SK-N-SH treated with all-trans-retinoic acid at 6 μM for 48 hours (cell line): Measurements from ENCODE around the gene MST1.

Source experiments
- ATAC-seq: fragments of 200-7000 bp; cut with Tn5 transposase; 3 replicates; pipeline ENCODE4 v1.9.1; 2020; ENCODE audit warnings: mild to moderate bottlenecking, moderate library complexity
- ARNTL ChIP-seq: fragments of 450-650 bp; formaldehyde crosslinking; IDR thresholded peaks from 2 replicates; pipeline ENCODE4 v1.5.0; 2020; ENCODE audit warnings: low read depth, mild to moderate bottlenecking, moderate library complexity, borderline replicate concordance
- BACH2 ChIP-seq: fragments of 250-450 bp; sonication (Bioruptor Pico); IDR thresholded peaks from 2 replicates; pipeline ENCODE4 v1.9.0; 2021; ENCODE audit warnings: mild to moderate bottlenecking, borderline replicate concordance
- CREB5 ChIP-seq: fragments of 250-450 bp; sonication (Bioruptor Pico); IDR thresholded peaks from 2 replicates; pipeline ENCODE4 v1.5.1; 2020; ENCODE audit warnings: low read depth, mild to moderate bottlenecking, moderate library complexity
- CSDC2 ChIP-seq: fragments of 250-450 bp; sonication (Bioruptor Pico); IDR thresholded peaks from 2 replicates; pipeline ENCODE4 v1.5.0; 2020; ENCODE audit warnings: mild to moderate bottlenecking, moderate library complexity
- CSRNP3 ChIP-seq: fragments of 250-450 bp; sonication (Bioruptor Pico); IDR thresholded peaks from 2 replicates; pipeline ENCODE4 v1.5.1; 2021; ENCODE audit warnings: mild to moderate bottlenecking, moderate library complexity
- ESRRG ChIP-seq: fragments of 250-450 bp; sonication (Bioruptor Pico); IDR thresholded peaks from 2 replicates; pipeline ENCODE4 v1.6.1; 2021; ENCODE audit warnings: mild to moderate bottlenecking
- GLIS3 ChIP-seq: fragments of 250-450 bp; sonication (Bioruptor Pico); IDR thresholded peaks from 2 replicates; pipeline ENCODE4 v1.5.0; 2020; ENCODE audit warnings: mild to moderate bottlenecking, moderate library complexity
- ISL1 ChIP-seq: fragments of 250-450 bp; sonication (Bioruptor Pico); IDR thresholded peaks from 2 replicates; pipeline ENCODE4 v2.1.2; 2022; ENCODE audit warnings: mild to moderate bottlenecking, moderate library complexity
- OSR1 ChIP-seq: fragments of 250-450 bp; sonication (Bioruptor Pico); IDR thresholded peaks from 2 replicates; pipeline ENCODE4 v1.8.0; 2022; ENCODE audit warnings: moderate library complexity, mild to moderate bottlenecking, inconsistent platforms
- PATZ1 ChIP-seq: fragments of 250-450 bp; sonication (Bioruptor Pico); IDR thresholded peaks from 2 replicates; pipeline ENCODE4 v1.8.0; 2020; ENCODE audit warnings: mild to moderate bottlenecking, moderate library complexity, borderline replicate concordance
- POU6F1 ChIP-seq: fragments of 250-450 bp; sonication (Bioruptor Pico); IDR thresholded peaks from 2 replicates; pipeline ENCODE4 v1.8.0; 2021; ENCODE audit warnings: low read depth, mild to moderate bottlenecking, moderate library complexity, borderline replicate concordance
- PPARA ChIP-seq: fragments of 250-450 bp; sonication (Bioruptor Pico); IDR thresholded peaks from 2 replicates; pipeline ENCODE4 v1.5.0; 2020; ENCODE audit warnings: mild to moderate bottlenecking, borderline replicate concordance
- RARB ChIP-seq: fragments of 250-450 bp; sonication (Bioruptor Pico); IDR thresholded peaks from 2 replicates; pipeline ENCODE4 v1.8.0; 2021; ENCODE audit warnings: mild to moderate bottlenecking, moderate library complexity
- SNAI2 ChIP-seq: fragments of 250-450 bp; sonication (Bioruptor Pico); IDR thresholded peaks from 2 replicates; pipeline ENCODE4 v1.5.0; 2020; ENCODE audit warnings: mild to moderate bottlenecking, moderate library complexity
- TCF4 ChIP-seq: fragments of 250-450 bp; sonication (Bioruptor Pico); IDR thresholded peaks from 2 replicates; pipeline ENCODE4 v1.8.0; 2021; ENCODE audit warnings: mild to moderate bottlenecking, moderate library complexity, borderline replicate concordance
- TOX ChIP-seq: fragments of 250-450 bp; sonication (Bioruptor Pico); IDR thresholded peaks from 2 replicates; pipeline ENCODE4 v1.8.0; 2021; ENCODE audit warnings: mild to moderate bottlenecking, moderate library complexity, borderline replicate concordance
- ZC3H10 ChIP-seq: fragments of 250-450 bp; sonication (Bioruptor Pico); IDR thresholded peaks from 2 replicates; pipeline ENCODE4 v1.5.1; 2021; ENCODE audit warnings: mild to moderate bottlenecking, moderate library complexity
- ZFP3 ChIP-seq: fragments of 250-450 bp; sonication (Bioruptor Pico); IDR thresholded peaks from 2 replicates; pipeline ENCODE4 v1.5.0; 2020; ENCODE audit warnings: mild to moderate bottlenecking, moderate library complexity
- ZFP30 ChIP-seq: fragments of 450-650 bp; formaldehyde crosslinking; IDR thresholded peaks from 2 replicates; pipeline ENCODE4 v1.5.0; 2022; ENCODE audit warnings: mild to moderate bottlenecking, moderate library complexity
- ZNF565 ChIP-seq: fragments of 450-650 bp; formaldehyde crosslinking; conservative IDR thresholded peaks from 2 replicates; pipeline ENCODE4 v1.5.0; 2020; ENCODE audit warnings: low read depth, mild to moderate bottlenecking, moderate library complexity
- ZNF70 ChIP-seq: fragments of 450-650 bp; formaldehyde crosslinking; IDR thresholded peaks from 2 replicates; pipeline ENCODE4 v1.5.0; 2020; ENCODE audit warnings: mild to moderate bottlenecking, moderate library complexity
- ZNF8 ChIP-seq: fragments of 450-650 bp; formaldehyde crosslinking; IDR thresholded peaks from 2 replicates; pipeline ENCODE4 v1.5.0; 2020; ENCODE audit warnings: mild to moderate bottlenecking, moderate library complexity

The MST1 gene

GRCh38 chr3:49712166-49712565 lies 22.9 kb upstream of the MST1 start:
- ATAC-seq: no peak
- no peak for TF ChIP-seq ZNF70 (CRISPR knock-in tag)
- no peak for TF ChIP-seq ISL1 (CRISPR knock-in tag)
- no peak for TF ChIP-seq TOX (CRISPR knock-in tag)
- no peak for TF ChIP-seq ZFP3 (CRISPR knock-in tag)
- no peak for TF ChIP-seq ARNTL (CRISPR knock-in tag)
- TF ChIP-seq SNAI2: no peak
- TF ChIP-seq PPARA (CRISPR knock-in tag): no peak
- TF ChIP-seq ESRRG: no peak
- TF ChIP-seq ZNF565 (CRISPR knock-in tag): no peak
- TF ChIP-seq PATZ1 (CRISPR knock-in tag): no peak
- no peak for TF ChIP-seq POU6F1
- TF ChIP-seq ZFP30 (CRISPR knock-in tag): no peak
- no peak for TF ChIP-seq ZNF8 (CRISPR knock-in tag)
- TF ChIP-seq CSDC2 (CRISPR knock-in tag): no peak
- TF ChIP-seq GLIS3 (CRISPR knock-in tag): no peak
- no peak for TF ChIP-seq BACH2 (CRISPR knock-in tag)

GRCh38 chr3:49711489-49711888 lies 22.2 kb upstream of the MST1 start:
- no peak for TF ChIP-seq SNAI2
- TF ChIP-seq CSRNP3 (CRISPR knock-in tag): no peak
- TF ChIP-seq GLIS3 (CRISPR knock-in tag): no peak
- no peak for TF ChIP-seq ZFP30 (CRISPR knock-in tag)
- no peak for ATAC-seq

GRCh38 chr3:49709852-49710251 lies 20.6 kb upstream of the MST1 start:
- ATAC-seq: no peak
- TF ChIP-seq CSRNP3 (CRISPR knock-in tag) (no peak), PATZ1 (CRISPR knock-in tag) (no peak), BACH2 (CRISPR knock-in tag) (no peak), RARB (CRISPR knock-in tag) (no peak), PPARA (CRISPR knock-in tag) (no peak)

GRCh38 chr3:49707113-49707480 lies 17.8 kb upstream of the MST1 start:
- ATAC-seq: no peak
- TF ChIP-seq ZC3H10 (CRISPR knock-in tag): no peak
- TF ChIP-seq TCF4: no peak
- no peak for TF ChIP-seq RARB (CRISPR knock-in tag)
- TF ChIP-seq TOX (CRISPR knock-in tag): no peak
- no peak for TF ChIP-seq ZNF70 (CRISPR knock-in tag)
- TF ChIP-seq CSRNP3 (CRISPR knock-in tag): no peak
- TF ChIP-seq OSR1 (CRISPR knock-in tag): no peak
- TF ChIP-seq ARNTL (CRISPR knock-in tag): no peak
- TF ChIP-seq CSDC2 (CRISPR knock-in tag): no peak
- TF ChIP-seq POU6F1: no peak
- no peak for TF ChIP-seq CREB5
- no peak for TF ChIP-seq ZFP30 (CRISPR knock-in tag)
- TF ChIP-seq SNAI2: no peak
- TF ChIP-seq PPARA (CRISPR knock-in tag): no peak
